Skeletal muscle tissue (tissue), 4 donors: ENCODE measurements around the gene DNAH2. TPM values are rescaled to one million over a fixed set of nuclear protein-coding genes. Genes with fewer than 3 reads are reported as not detected.
A peak's percentile ranks its signal among the peaks of the same experiment; 100 is the strongest.

Source experiments
- H3K27ac ChIP-seq: one replicate; pipeline ENCODE4 v1.7.0; 2013; ENCODE audit warnings: mild to moderate bottlenecking, low read depth, low read length, inconsistent platforms
- H3K27me3 ChIP-seq, 3 donors: one replicate each; pipeline ENCODE4 v1.7.0; 2013; ENCODE audit warnings: low read length in 3 of 3; ENCODE audit not compliant: control insufficient read depth in 3 of 3, insufficient read depth in 3 of 3
- H3K36me3 ChIP-seq, 3 donors: one replicate each; pipeline ENCODE4 v1.7.0; 2013; ENCODE audit warnings: low read length in 3 of 3; ENCODE audit not compliant: control insufficient read depth in 3 of 3, insufficient read depth in 3 of 3
- H3K4me1 ChIP-seq, 3 donors: one replicate each; pipeline ENCODE4 v1.7.0; 2013; ENCODE audit warnings: low read length in 3 of 3, mild to moderate bottlenecking in 3 of 3; ENCODE audit not compliant: control insufficient read depth in 3 of 3, insufficient read depth in 3 of 3
- H3K4me3 ChIP-seq, 3 donors: one replicate each; pipeline ENCODE4 v1.7.0; 2013; ENCODE audit warnings: low read length in 3 of 3
- H3K9ac ChIP-seq, 3 donors: one replicate each; pipeline ENCODE4 v1.7.0; 2013; ENCODE audit warnings: low read length in 3 of 3, mild to moderate bottlenecking in 3 of 3, moderate library complexity in 2 of 3, low read depth in 1 of 3
- H3K9me3 ChIP-seq, 3 donors: one replicate each; pipeline ENCODE4 v1.7.0; 2013; ENCODE audit warnings: low read length in 3 of 3; ENCODE audit not compliant: control insufficient read depth in 3 of 3
- total RNA-seq: library from RNA; depleted of rRNA; stranded (reverse); fragments of >200 nt; gene quantifications from one replicate; pipeline ENCODE4 v1.2.3, GENCODE V29; 2014
- donor health status: Osteomylitis.

The DNAH2 gene
- total RNA-seq, 1 donor from 2014 or later: 0.52 TPM

DNA sequence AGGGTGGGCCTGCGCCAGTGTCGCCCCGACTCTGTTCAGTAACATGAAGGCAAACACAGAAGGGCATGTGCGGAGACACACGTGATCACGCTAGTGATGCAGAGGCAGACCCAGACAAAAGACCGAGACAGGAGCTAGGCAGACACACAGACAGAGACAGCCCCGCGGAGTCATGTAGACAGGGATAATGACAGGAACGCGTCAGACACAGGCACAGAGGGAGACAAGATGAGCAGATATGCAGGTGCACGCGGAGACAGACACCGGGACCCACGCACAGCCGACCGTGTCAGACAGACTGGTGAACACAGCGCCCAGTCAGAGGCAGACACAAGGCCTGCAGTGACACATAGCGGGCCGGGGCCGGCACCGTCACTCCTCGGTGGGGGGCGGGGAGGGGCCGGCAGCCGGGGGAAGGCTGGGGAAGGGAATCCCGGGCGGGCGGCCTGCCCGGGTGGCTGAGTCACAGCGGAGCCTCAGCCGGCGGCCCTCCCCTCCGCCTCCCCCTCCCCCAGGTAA, 123.9 kb downstream of the DNAH2 start:
- Histone ChIP-seq H3K27me3 (no peaks in the 10 kb centered on the region), H3K9me3 (no peaks in the 10 kb centered on the region), H3K36me3 (peaks cover 2 to 13% (median 11%) of the 10 kb centered on the region in 3 donors), H3K4me3 (peak overlapping the region; percentile 74 to 94 (median 92)), H3K9ac (peak overlapping the region; percentile 91 to 96 (median 95)), H3K27ac (peak overlapping the region; percentile 95), H3K4me1 (peaks cover 66 to 77% (median 73%) of the 10 kb centered on the region in 3 donors)

DNA sequence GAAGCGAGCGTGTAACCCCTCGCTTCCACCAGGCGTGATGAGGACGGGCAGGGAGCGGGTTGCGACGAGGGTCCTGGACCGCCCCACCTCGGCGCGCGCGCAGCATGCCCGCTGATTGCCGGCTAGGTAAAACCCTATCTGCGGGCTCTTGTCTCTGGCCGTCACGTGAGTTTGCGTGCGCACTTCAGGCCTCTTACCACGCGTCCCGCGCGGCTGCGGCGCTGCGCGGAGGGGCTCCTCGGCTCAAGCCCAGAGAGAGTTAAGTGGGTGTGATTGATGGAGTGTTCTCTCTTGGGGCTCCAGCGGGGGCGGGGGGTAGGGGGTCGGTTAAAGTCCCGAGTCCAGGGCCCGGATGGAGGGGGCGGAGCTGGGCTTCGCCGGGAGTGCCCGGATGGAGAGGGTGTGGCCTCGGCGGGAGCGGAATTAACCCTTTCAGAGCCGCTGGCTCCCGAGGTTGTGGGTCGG, 124.4 kb downstream of the DNAH2 start:
- Histone ChIP-seq H3K36me3 (peaks cover 7 to 17% (median 15%) of the 10 kb centered on the region in 3 donors), H3K27ac (peak overlapping the region; percentile 95), H3K9ac (peak overlapping the region; percentile 91 to 96 (median 95)), H3K9me3 (no peaks in the 10 kb centered on the region), H3K4me1 (peaks cover 62 to 72% (median 69%) of the 10 kb centered on the region in 3 donors), H3K4me3 (peak overlapping the region; percentile 74 to 94 (median 90)), H3K27me3 (no peaks in the 10 kb centered on the region)

DNA sequence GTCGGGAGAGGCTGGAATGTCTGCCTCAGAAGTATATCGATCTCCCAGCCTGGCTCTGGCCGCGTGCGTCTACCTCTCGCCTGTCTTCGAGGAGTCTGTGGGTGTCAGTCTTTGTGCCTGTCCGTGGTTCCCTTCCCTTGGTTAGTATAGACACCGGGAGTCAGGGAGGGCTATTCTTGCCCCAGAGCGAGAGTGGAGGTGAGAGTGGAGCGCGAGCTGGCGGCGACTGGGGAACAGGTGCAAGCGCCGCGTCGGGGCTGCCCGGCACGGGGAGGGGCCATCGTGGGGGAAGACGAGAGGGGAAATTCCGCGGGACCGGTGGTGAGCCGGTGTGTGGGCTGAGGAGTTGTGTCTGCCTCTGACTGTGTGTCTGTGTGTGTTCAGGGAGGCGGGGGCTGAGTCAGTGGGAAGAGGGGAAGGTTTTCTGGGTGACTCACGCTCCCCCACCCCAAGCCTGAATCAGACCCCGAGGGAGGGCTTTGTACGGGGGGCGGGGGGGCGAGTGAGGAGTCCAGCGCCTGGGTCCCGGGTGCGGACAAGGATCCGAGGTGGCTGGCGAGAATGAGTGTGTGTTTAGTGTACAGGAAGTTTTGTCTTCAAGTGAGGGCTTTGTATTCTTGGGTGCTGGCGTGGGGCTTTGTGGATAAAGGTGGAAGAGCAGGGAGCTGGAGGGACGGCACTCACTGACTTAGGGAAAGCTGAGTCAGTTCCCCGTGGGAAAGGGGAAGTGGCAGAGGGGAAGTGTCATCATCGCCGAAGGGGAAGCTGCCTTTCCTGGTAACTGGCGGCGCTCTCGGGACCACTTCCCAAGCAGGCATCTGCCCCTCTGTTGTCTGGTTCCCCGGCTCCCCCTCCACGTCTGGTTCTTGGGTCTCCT, 125.1 kb downstream of the DNAH2 start:
- peaks cover 55 to 66% (median 62%) of the 10 kb centered on the region in 3 donors for H3K4me1 ChIP-seq
- no peaks in the 10 kb centered on the region for H3K27me3 ChIP-seq
- peak overlapping the region; percentile 74 to 90 (median 88) for H3K4me3 ChIP-seq
- peaks cover 12 to 20% (median 20%) of the 10 kb centered on the region in 3 donors for H3K36me3 ChIP-seq
- H3K9ac ChIP-seq: peak overlapping the region; percentile 91 to 96 (median 95)
- H3K9me3 ChIP-seq: no peaks in the 10 kb centered on the region
- H3K27ac ChIP-seq: peak overlapping the region; percentile 95

- Histone ChIP-seq H3K4me1 (peaks cover 52 to 63% (median 59%) of the 10 kb centered on the region in 3 donors), H3K36me3 (peaks cover 12 to 22% (median 20%) of the 10 kb centered on the region in 3 donors), H3K9ac (peak overlapping the region; percentile 91 to 96 (median 95)), H3K27me3 (no peaks in the 10 kb centered on the region), H3K27ac (peak overlapping the region; percentile 95), H3K4me3 (peak overlapping the region; percentile 74 to 90 (median 88)), H3K9me3 (no peaks in the 10 kb centered on the region)
These were observed 125.7 kb downstream of the DNAH2 start for GRCh38 chr17:7843257-7843535.

- Histone ChIP-seq H3K4me1 (peaks cover 48 to 58% (median 55%) of the 10 kb centered on the region in 3 donors), H3K36me3 (peaks cover 12 to 23% (median 20%) of the 10 kb centered on the region in 3 donors), H3K27ac (peak overlapping the region; percentile 95), H3K27me3 (no peaks in the 10 kb centered on the region), H3K4me3 (peak overlapping the region; percentile 74 to 90 (median 88)), H3K9ac (peak overlapping the region; percentile 91 to 96 (median 95)), H3K9me3 (no peaks in the 10 kb centered on the region)
These were observed 126.2 kb downstream of the DNAH2 start for GRCh38 chr17:7843536-7844291.

DNA sequence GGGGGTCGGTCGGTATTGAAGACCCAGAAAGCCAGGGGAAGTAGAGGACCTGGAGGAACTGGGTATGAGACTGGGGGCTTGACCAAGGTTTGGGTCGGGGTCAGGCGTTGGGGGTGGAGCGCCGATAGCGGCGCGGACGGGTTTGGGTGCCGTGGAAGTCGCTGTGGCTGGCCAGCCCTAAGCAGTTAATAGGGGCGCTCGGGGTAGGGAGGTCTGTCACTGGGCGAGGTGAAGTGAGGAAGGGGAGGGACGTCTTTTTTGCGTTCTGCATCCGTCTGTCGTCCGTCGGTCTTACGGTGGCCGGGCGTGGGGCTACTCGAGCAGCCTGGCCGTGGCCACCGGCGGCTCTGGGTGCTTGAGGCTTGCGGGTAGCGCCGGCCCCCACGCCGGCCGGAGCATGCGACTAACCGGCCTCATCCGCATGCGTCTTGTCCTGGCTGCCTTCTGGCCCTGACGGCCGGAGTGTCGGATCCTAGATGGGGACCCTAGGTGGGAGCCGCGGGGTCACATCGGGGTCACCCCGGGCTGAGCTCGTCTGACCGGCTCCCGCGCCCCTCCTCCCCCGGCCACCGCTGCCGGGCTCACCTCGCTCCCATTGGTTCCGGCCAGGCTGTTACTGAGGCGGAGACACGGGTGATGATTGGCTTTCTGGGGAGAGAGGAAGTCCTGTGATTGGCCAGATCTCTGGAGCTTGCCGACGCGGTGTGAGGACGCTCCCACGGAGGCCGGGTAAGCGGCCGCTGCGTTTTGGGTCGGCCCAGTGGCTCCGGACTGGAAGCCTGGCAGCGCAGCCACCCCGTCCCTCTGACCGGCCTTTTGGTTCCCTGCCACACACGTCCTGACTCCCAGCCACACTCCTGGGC, 127.0 kb downstream of the DNAH2 start:
- H3K4me1 ChIP-seq: peaks cover 39 to 50% (median 47%) of the 10 kb centered on the region in 3 donors
- H3K9ac ChIP-seq: peak overlapping the region; percentile 91 to 96 (median 95)
- peaks cover 19 to 27% (median 24%) of the 10 kb centered on the region in 3 donors for H3K36me3 ChIP-seq
- peak overlapping the region; percentile 74 to 90 (median 88) for H3K4me3 ChIP-seq
- no peaks in the 10 kb centered on the region for H3K9me3 ChIP-seq
- H3K27ac ChIP-seq: peak overlapping the region; percentile 95
- H3K27me3 ChIP-seq: no peaks in the 10 kb centered on the region

DNA sequence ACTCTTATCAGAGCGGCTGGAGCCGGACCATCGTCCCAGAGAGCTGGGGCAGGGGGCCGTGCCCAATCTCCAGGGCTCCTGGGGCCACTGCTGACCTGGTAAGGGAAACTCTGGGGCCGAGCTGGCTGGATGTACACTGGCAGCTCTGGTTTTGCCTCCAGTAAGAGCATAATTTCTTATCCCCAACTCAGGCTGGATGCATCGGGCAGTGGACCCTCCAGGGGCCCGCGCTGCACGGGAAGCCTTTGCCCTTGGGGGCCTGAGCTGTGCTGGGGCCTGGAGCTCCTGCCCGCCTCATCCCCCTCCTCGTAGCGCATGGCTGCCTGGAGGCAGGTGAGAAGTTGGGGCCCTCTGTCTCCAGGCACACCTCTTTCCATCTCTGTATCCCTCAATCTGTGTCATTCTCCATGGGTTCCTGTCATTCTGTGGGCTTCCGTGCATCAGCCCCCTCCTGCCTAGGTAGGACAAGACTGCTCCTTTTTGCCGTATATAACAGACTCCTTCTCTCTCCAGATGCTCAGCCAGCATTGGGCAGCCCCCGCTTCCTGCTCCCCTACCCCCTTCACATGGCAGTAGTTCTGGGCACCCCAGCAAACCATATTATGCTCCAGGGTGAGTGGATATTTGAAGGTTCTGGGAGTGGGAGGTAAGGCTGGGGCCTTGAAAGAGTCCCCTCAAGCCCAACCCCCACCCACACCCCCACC, 128.0 kb downstream of the DNAH2 start:
- Histone ChIP-seq H3K9ac (peak overlapping the region; percentile 91 to 96 (median 95)), H3K4me3 (peak overlapping the region; percentile 51 to 88 (median 74)), H3K9me3 (no peaks in the 10 kb centered on the region), H3K27ac (peak overlapping the region; percentile 95), H3K4me1 (peaks cover 30 to 41% (median 37%) of the 10 kb centered on the region in 3 donors), H3K27me3 (no peaks in the 10 kb centered on the region), H3K36me3 (peaks cover 27 to 37% (median 30%) of the 10 kb centered on the region in 3 donors)

GRCh38 chr17:7846063-7846735, 128.7 kb downstream of the DNAH2 start:
- Histone ChIP-seq H3K4me3 (no peak overlapping the region), H3K9ac (no peak overlapping the region), H3K36me3 (peaks cover 34 to 43% (median 37%) of the 10 kb centered on the region in 3 donors), H3K27me3 (no peaks in the 10 kb centered on the region), H3K27ac (no peak overlapping the region), H3K9me3 (no peaks in the 10 kb centered on the region), H3K4me1 (peaks cover 23 to 37% (median 31%) of the 10 kb centered on the region in 3 donors)
